Thyroid gland (tissue), 4 donors: ENCODE measurements around the gene HIVEP3.

Source experiments
- POLR2A ChIP-seq, 2 donors: fragments of 450-650 bp; IDR thresholded peaks; one replicate each; pipeline ENCODE4 v1.6.1; 2017; ENCODE audit warnings: antibody characterized with exemption in 2 of 2, mild to moderate bottlenecking in 2 of 2, moderate library complexity in 1 of 2
- TF ChIP-seq, protein P1 (sequence below), 6 experiments: fragments of 200-600 bp in 3 of 6; fragments of 450-650 bp in 3 of 6; sonication (generic) in 3 of 6; IDR thresholded peaks; one replicate each; pipeline ENCODE4 v1.5.1; 2016 to 2019; ENCODE audit warnings: antibody characterized with exemption in 6 of 6, mild to moderate bottlenecking in 2 of 6, inconsistent platforms in 1 of 6, moderate library complexity in 1 of 6

DNA sequence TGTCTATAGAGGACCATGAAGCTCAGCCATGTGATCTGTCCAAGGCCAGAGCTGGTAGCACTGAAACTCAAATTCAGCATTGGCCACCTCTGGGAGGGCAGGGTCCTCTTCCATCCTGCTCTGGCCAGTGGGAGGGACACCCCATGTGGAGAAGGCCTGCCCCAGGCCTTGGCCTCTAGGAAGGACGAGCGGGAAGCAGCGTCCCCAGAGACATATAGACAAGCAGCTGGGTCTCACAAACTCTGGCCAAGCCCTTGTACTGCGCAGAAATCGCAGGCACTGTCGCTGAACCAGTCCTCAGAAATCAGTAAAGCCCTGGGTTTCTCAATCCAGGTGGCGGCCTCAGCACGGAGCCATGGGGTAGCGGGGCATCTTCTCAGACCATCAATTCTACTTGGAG is 180.7 kb downstream of the HIVEP3 start:
- no peak for TF ChIP-seq POLR2A (IDR thresholded peaks at IDR 0.05)
- TF ChIP-seq, protein P1, sequence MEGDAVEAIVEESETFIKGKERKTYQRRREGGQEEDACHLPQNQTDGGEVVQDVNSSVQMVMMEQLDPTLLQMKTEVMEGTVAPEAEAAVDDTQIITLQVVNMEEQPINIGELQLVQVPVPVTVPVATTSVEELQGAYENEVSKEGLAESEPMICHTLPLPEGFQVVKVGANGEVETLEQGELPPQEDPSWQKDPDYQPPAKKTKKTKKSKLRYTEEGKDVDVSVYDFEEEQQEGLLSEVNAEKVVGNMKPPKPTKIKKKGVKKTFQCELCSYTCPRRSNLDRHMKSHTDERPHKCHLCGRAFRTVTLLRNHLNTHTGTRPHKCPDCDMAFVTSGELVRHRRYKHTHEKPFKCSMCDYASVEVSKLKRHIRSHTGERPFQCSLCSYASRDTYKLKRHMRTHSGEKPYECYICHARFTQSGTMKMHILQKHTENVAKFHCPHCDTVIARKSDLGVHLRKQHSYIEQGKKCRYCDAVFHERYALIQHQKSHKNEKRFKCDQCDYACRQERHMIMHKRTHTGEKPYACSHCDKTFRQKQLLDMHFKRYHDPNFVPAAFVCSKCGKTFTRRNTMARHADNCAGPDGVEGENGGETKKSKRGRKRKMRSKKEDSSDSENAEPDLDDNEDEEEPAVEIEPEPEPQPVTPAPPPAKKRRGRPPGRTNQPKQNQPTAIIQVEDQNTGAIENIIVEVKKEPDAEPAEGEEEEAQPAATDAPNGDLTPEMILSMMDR (IDR thresholded peaks at IDR 0.05), result no peak
